GM18502 (cell line): Measurements from ENCODE around the gene EMILIN2.

Experiments used
- ATAC-seq: cut with Tn5 transposase; IDR thresholded peaks from one replicate; pipeline ENCODE4 v1.9.1; 2021; ENCODE audit warnings: mild to moderate bottlenecking; ENCODE audit not compliant: unreplicated experiment, poor library complexity

EMILIN2 gene

GRCh38 chr18:2871111-2871720 lies 24.4 kb downstream of the EMILIN2 start:
- no peak for ATAC-seq

- no peak for ATAC-seq
These were observed 25.3 kb downstream of the EMILIN2 start for GRCh38 chr18:2872095-2872494.

GRCh38 chr18:2874765-2875164 lies 28.0 kb downstream of the EMILIN2 start:
- no peak for ATAC-seq

GRCh38 chr18:2878656-2879330 lies 32.0 kb downstream of the EMILIN2 start:
- no peak for ATAC-seq

GRCh38 chr18:2879889-2880288 lies 33.1 kb downstream of the EMILIN2 start:
- ATAC-seq, result no peak

- no peak for ATAC-seq
These were observed 33.7 kb downstream of the EMILIN2 start for GRCh38 chr18:2880473-2880872.

GRCh38 chr18:2881088-2881839 lies 34.5 kb downstream of the EMILIN2 start:
- no peak for ATAC-seq

- no peak for ATAC-seq
These were observed 35.0 kb downstream of the EMILIN2 start for GRCh38 chr18:2881840-2882195.

- ATAC-seq, result no peak
These were observed 35.4 kb downstream of the EMILIN2 start for GRCh38 chr18:2882201-2882600.

GRCh38 chr18:2883076-2883735 lies 36.4 kb downstream of the EMILIN2 start:
- ATAC-seq, result peak; percentile 88

- no peak for ATAC-seq
These were observed 38.0 kb downstream of the EMILIN2 start for GRCh38 chr18:2884706-2885285.

- ATAC-seq, result no peak
These were observed 40.7 kb downstream of the EMILIN2 start for GRCh38 chr18:2887470-2887869.

GRCh38 chr18:2889761-2890192 lies 43.0 kb downstream of the EMILIN2 start:
- no peak for ATAC-seq

- ATAC-seq, result no peak
These were observed 43.8 kb downstream of the EMILIN2 start for GRCh38 chr18:2890606-2891005.

GRCh38 chr18:2891526-2892431 lies 45.0 kb downstream of the EMILIN2 start:
- ATAC-seq, result no peak

GRCh38 chr18:2893056-2893455 lies 46.2 kb downstream of the EMILIN2 start:
- no peak for ATAC-seq

- no peak for ATAC-seq
These were observed 46.9 kb downstream of the EMILIN2 start for GRCh38 chr18:2893676-2894075.

GRCh38 chr18:2894131-2894840 lies 47.5 kb downstream of the EMILIN2 start:
- no peak for ATAC-seq

GRCh38 chr18:2894841-2895370 lies 48.1 kb downstream of the EMILIN2 start:
- ATAC-seq, result no peak
